Left renal pelvis (tissue), 4 donors: ENCODE data around the gene CSF1. TPM values are rescaled to one million over a fixed set of nuclear protein-coding genes. Genes with fewer than 3 reads are reported as not detected.
"Not testable (repeated sequence)": the region's sequence is repeated elsewhere in the genome, so short reads cannot be mapped to it uniquely, and the experiment has no call there.

Experiments used
- DNase-seq, 4 donors: peaks; one replicate each; pipeline ENCODE4 v3.0.0-alpha.2; 2013; ENCODE audit warnings: low read depth in 4 of 4, low spot score in 3 of 4
- polyA plus RNA-seq, 4 donors: library from polyadenylated mRNA; unstranded; fragments of 120-200 nt; gene quantifications; one replicate each; pipeline ENCODE4 v1.2.1, GENCODE V29; 2013; ENCODE audit not compliant: insufficient read length in 4 of 4

CSF1 gene
- polyA plus RNA-seq, 4 donors, result 7.5 to 28.9 (median 8.8) TPM

DNA sequence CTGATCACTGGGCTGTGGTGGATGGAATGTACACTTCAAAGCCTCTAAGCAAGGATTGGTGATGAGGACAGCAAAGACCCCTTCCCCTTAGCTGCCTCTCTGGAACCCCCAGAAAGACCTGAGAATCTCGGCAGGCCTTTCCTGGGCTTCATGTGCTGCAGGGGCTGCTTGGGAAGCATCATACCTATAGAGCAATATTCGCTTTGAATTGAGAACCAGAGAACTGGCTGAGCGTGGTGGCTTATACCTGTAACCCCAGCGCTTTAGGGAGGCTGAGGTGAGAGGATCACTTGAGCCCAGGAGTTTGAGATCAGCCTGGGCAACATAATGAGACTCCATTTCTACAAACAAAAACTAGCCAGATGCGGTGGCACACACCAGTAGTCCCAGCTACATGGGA lies 22.0 kb downstream of the CSF1 start:
- DNase-seq, result no peak

GRCh38 chr1:109933856-109934711 lies 23.4 kb downstream of the CSF1 start:
- no peak for DNase-seq

- DNase-seq, result no peak
These were observed 24.8 kb downstream of the CSF1 start for GRCh38 chr1:109935451-109935900.

DNA sequence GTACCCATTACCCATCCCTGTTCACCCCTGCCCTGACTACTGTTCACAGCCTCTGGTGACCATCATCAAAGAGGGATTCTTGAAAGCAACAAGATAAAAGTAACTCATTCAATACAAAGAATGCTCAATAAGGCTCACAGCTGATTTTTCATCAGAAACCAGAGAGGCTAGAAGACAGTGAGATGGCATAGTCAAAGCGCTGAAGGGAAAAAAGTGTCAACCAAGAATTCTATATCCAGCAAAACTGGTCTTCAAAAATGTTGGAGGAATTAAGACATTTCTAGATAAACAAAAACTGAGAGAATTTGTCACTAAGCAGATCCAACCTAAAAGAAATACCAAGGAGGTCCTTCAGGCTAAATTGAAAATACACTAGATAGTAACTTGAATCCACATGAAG lies 27.1 kb downstream of the CSF1 start:
- DNase-seq, result no peak

GRCh38 chr1:109938556-109938955 lies 27.9 kb downstream of the CSF1 start:
- DNase-seq, result no peak

DNA sequence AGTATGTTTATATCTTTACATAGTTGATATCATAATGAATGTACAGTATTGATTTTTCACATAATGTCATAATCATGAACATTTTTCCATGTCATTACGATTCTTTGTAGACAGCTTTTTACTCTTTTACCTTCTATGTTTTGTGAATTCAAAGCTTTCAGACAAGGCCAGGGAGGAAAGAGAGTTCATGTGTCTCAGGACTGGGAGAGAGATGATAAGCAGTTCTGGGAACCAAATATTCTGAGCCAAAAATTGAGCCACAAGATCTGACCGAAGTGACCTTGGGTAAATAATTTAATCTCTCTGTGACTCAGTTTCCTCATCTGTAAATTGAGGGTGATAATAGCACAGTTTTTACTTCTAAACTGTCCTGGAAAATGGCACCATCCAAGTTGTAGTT lies 31.8 kb downstream of the CSF1 start:
- DNase-seq, result no peak

DNA sequence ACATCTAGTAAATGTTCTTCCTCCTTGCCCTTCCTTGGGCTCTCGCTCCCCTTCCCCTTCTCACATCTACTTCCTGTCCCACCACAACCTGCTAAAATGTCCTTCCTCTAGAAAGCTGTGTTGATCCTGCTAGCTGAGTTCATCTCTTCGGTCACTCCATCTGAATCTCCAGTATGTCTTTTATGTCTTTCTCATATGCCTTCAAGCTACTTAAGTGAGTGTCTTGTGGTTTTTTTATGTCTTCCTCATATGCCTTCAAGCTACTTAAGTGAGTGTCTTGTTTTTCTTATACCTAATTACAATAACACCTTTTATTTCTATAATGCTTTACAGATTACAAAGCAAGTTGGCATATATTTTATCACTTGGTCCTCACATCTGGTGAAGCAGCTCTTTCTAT lies 33.9 kb downstream of the CSF1 start:
- DNase-seq, result no peak

DNA sequence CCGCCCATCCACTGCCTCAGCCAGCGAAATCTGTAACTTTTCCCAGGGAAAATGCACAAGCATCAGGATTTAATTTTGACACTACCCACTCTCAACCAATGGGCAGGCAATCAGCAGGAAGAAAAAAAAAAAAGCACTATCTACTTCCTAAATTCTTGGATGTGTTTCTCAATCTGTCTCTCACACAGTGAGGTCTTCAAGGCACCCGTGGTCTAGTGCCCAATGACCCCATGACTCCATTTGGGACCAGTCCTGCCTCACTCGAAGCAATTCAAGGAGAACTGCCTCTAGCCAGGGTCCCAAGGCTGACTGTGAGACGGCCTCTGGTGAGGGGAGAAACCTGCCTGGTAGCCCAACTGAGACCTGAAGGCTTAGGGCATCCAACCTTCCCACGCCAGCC lies 35.9 kb downstream of the CSF1 start:
- DNase-seq, result no peak

GRCh38 chr1:109947582-109948284 lies 37.1 kb downstream of the CSF1 start:
- no peak for DNase-seq

DNA sequence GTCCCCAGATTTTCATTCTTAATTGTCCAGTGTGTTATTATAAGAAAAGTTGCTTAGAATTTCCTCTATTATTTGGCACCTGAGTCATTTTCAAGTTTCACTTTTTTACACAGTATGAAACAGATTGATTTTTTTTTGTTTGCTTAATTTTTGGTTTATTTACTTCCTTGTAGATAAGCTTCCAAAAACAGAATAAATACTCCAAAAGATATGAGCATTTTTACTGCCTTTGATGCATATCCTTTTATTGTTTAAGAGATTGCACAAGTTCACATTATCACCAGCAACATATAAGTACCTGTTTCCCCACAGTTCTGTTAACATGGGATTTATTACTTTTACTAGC lies 37.6 kb downstream of the CSF1 start:
- DNase-seq, result no peak

GRCh38 chr1:109950038-109950437 lies 39.4 kb downstream of the CSF1 start:
- no peak for DNase-seq

DNA sequence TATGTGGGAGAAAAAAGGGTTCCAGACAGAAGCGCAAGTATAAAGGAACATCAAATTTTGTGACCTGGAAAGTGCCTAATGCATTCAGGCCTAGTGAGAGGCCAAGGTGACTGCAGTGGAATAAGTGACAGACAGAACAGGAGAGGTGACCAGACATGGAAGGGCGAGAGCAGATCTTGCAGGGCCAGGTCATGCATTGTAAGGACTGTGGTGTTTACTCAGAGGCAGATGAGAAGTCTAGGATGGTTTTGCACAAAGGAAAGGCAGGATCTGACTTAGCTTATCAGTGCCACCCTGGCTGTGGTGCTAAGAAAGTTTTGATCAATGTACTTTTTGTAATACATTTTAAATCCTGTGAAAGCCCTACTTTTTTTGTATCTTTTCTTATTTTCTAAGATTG lies 39.9 kb downstream of the CSF1 start:
- DNase-seq, result no peak

DNA sequence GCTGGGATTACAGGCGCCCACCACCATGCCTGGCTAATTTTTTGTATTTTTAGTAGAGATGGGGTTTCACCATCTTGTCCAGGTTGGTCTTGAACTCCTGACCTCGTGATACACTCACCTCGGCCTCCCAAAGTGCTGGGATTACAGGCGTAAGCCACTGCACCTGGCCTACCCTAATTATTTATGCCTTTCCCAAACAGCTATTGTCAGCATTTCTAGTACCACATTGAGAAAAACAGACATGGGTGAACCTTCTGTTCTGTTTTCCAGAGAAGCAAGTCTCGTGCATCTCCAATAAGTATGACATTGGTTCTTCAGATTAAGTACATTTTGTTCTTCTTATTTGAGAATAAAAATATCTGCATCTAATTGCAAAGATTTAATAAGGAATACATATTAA lies 40.9 kb downstream of the CSF1 start:
- DNase-seq, result not testable (repeated sequence)

- DNase-seq, result no peak
These were observed 43.4 kb downstream of the CSF1 start for GRCh38 chr1:109954041-109954512.

- no peak for DNase-seq
These were observed 49.0 kb downstream of the CSF1 start for GRCh38 chr1:109959632-109959973.

GRCh38 chr1:109959974-109960744 lies 49.5 kb downstream of the CSF1 start:
- DNase-seq, result peak in 2 of 4 donors; percentile 25 to 37

DNA sequence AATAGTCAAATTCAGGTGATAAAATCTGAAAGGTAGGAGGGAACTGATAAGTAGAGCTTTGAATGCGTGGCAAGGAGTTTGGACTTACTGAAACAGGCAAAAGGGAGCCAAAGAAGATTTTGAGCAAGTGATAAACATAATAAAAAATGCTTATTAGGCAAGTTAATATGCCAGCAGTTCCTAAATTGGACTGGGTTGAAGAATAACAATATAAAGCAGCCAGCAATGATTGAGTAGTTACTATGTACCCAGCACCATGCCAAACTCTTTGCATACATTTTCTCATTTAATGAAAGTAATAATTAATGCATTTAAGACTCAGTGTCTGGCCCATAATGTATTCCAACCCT lies 50.1 kb downstream of the CSF1 start:
- DNase-seq, result no peak

- no peak for DNase-seq
These were observed 53.2 kb downstream of the CSF1 start for GRCh38 chr1:109963864-109964263.

DNA sequence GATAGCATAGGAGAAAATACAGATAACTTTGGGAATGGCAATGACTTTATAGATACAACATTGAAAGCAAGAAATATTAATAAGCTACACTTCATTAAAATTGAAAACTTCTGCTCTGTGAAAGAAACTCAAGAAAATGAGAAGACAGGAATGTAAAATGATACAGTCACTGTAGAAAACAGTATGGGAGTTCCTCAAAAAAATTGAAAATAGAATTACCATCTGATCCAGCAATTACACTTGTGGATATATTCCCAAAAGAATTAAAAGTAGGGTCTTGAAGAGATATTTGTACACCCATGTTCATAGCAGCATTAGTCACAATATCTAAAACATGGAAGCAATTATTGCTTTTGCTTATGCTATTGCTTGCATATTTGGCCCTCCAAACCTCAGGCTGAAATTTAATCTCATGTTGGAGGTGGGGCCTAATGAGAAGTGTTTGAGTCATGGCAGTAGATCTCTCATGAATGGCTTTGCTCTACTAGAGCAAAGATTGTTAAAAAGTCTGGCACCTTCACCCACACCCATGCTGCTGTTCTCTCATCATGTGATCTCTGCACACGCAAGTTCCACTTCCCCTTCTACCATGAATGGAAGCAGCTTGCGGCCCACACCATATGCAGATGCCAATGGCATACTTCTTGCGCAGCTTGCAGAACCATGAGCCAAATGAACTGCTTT lies 58.6 kb downstream of the CSF1 start:
- no peak for DNase-seq

GRCh38 chr1:109969907-109970306 lies 59.3 kb downstream of the CSF1 start:
- no peak for DNase-seq

DNA sequence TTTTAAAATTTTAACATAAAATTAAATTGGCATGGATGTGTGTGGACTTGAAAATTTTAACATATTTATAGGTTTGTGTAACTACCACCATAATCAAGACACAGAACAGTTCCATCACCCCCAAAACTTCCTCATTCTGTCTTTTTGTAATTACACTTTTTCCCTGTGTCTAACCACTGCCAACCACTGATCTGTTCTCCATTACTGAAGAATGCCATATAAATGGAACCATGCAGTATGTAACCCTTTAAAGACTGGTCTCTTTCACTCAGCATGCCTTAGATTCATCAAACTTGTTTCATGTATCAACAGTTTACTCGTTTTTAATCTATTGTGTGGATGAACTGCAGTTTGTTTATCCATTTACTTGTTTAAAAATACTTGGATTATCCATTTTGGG lies 60.9 kb downstream of the CSF1 start:
- no peak for DNase-seq
